Gastroesophageal sphincter (tissue), 3 donors: ENCODE data around the gene SNCA.

Experiments
- CTCF ChIP-seq, 4 experiments: fragments of 200-600 bp in 2 of 4; fragments of 450-650 bp in 2 of 4; sonication (generic) in 1 of 4; IDR thresholded peaks; one replicate each; pipeline ENCODE4 v1.5.1; 2017 to 2019; ENCODE audit warnings: antibody characterized with exemption in 4 of 4, mild to moderate bottlenecking in 2 of 4, moderate library complexity in 2 of 4
- POLR2A ChIP-seq, 2 donors: fragments of 450-650 bp; IDR thresholded peaks; one replicate each; pipeline ENCODE4 v1.6.1; 2017; ENCODE audit warnings: antibody characterized with exemption in 2 of 2, mild to moderate bottlenecking in 2 of 2, moderate library complexity in 1 of 2

- TF ChIP-seq CTCF (IDR thresholded peaks at IDR 0.05) (no peak), POLR2A (IDR thresholded peaks at IDR 0.05) (no peak)
These were observed 36.3 kb downstream of the SNCA start for GRCh38 chr4:89800527-89801103.
